Liver (tissue), 9 donors: ENCODE data around the gene E2F4. TPM values are rescaled to one million over a fixed set of nuclear protein-coding genes. Genes with fewer than 3 reads are reported as not detected.

Experiments
- DNase-seq: peaks from one replicate; pipeline ENCODE4 v3.0.0-alpha.2; 2017; ENCODE audit warnings: low spot score
- H3K27ac ChIP-seq, 2 donors: one replicate each; pipeline ENCODE4 v1.7.0; 2013; ENCODE audit warnings: inconsistent platforms in 2 of 2, low read length in 2 of 2, control low read depth in 1 of 2, low read depth in 1 of 2, mild to moderate bottlenecking in 1 of 2
- H3K27me3 ChIP-seq, 4 donors: one replicate each; pipeline versions ENCODE4 v1.6.1 to v1.7.0; 2013; ENCODE audit warnings: low read length in 3 of 4, inconsistent platforms in 1 of 4, mild to moderate bottlenecking in 1 of 4, moderate library complexity in 1 of 4; ENCODE audit not compliant: control insufficient read depth in 4 of 4, insufficient read depth in 4 of 4
- H3K36me3 ChIP-seq, 4 donors: one replicate each; pipeline versions ENCODE4 v1.6.1 to v1.7.0; 2013; ENCODE audit warnings: low read length in 3 of 4, mild to moderate bottlenecking in 3 of 4, low read depth in 1 of 4, moderate library complexity in 1 of 4; ENCODE audit not compliant: control insufficient read depth in 4 of 4, insufficient read depth in 3 of 4
- H3K4me1 ChIP-seq, 4 donors: one replicate each; pipeline versions ENCODE4 v1.6.1 to v1.7.0; 2013; ENCODE audit warnings: low read length in 3 of 4, mild to moderate bottlenecking in 3 of 4, moderate library complexity in 1 of 4; ENCODE audit not compliant: control insufficient read depth in 4 of 4, insufficient read depth in 4 of 4
- H3K4me3 ChIP-seq, 3 donors: one replicate each; pipeline versions ENCODE4 v1.6.1 to v1.7.0; 2013; ENCODE audit warnings: low read length in 3 of 3, control low read depth in 1 of 3, low read depth in 1 of 3, mild to moderate bottlenecking in 1 of 3
- H3K9ac ChIP-seq, 2 donors: one replicate each; pipeline ENCODE4 v1.7.0; 2013; ENCODE audit warnings: low read length in 2 of 2, mild to moderate bottlenecking in 2 of 2, moderate library complexity in 2 of 2, control low read depth in 1 of 2, low read depth in 1 of 2
- H3K9me3 ChIP-seq, 4 donors: one replicate each; pipeline versions ENCODE4 v1.6.1 to v1.7.0; 2013; ENCODE audit warnings: low read length in 3 of 4; ENCODE audit not compliant: control insufficient read depth in 4 of 4
- EGR1 ChIP-seq, 2 donors: IDR thresholded peaks; 2 replicates each; pipeline ENCODE4 v1.6.1; 2016 to 2018; ENCODE audit warnings: antibody characterized with exemption in 2 of 2, low read depth in 2 of 2
- FOXA1 ChIP-seq: IDR thresholded peaks from 2 replicates; pipeline ENCODE4 v1.6.1; 2016; ENCODE audit warnings: antibody characterized with exemption
- FOXA2 ChIP-seq: IDR thresholded peaks from 2 replicates; pipeline ENCODE4 v1.6.1; 2016; ENCODE audit warnings: antibody characterized with exemption
- HNF4A ChIP-seq, 2 donors: conservative IDR thresholded peaks; 2 replicates each; pipeline ENCODE4 v1.6.1; 2016; ENCODE audit warnings: antibody characterized with exemption in 2 of 2, mild to moderate bottlenecking in 2 of 2
- JUND ChIP-seq, 2 donors: IDR thresholded peaks; 2 replicates each; pipeline ENCODE4 v1.6.1; 2016; ENCODE audit warnings: antibody characterized with exemption in 2 of 2
- NR2F2 ChIP-seq: IDR thresholded peaks from 2 replicates; pipeline ENCODE4 v1.6.1; 2016; ENCODE audit warnings: antibody characterized with exemption
- RAD21 ChIP-seq, 2 donors: IDR thresholded peaks; 2 replicates each; pipeline ENCODE4 v1.6.1; 2016; ENCODE audit warnings: antibody characterized with exemption in 2 of 2, mild to moderate bottlenecking in 2 of 2
- RXRA ChIP-seq, 2 donors: IDR thresholded peaks; 2 replicates each; pipeline ENCODE4 v1.6.1; 2017 to 2018; ENCODE audit warnings: antibody characterized with exemption in 2 of 2, mild to moderate bottlenecking in 1 of 2
- SP1 ChIP-seq: IDR thresholded peaks from 2 replicates; pipeline ENCODE4 v1.6.1; 2018; ENCODE audit warnings: antibody characterized with exemption, mild to moderate bottlenecking
- TAF1 ChIP-seq: conservative IDR thresholded peaks from 2 replicates; pipeline ENCODE4 v1.6.1; 2016; ENCODE audit warnings: antibody characterized with exemption, mild to moderate bottlenecking
- YY1 ChIP-seq: IDR thresholded peaks from 2 replicates; pipeline ENCODE4 v1.6.1; 2016; ENCODE audit warnings: antibody characterized with exemption, mild to moderate bottlenecking
- WGBS: extraction: QIAGEN DNeasy Blood & Tissue Kit; methylation state at CpG from one replicate; pipeline ENCODE4 v1.1.7; 2013; 5-methylcytosine and 5-hydroxymethylcytosine counted together
- polyA plus RNA-seq, 2 donors: library from polyadenylated mRNA; stranded (reverse) in 1 of 2; unstranded in 1 of 2; fragments of 200-250 nt in 1 of 2; fragments of >200 nt in 1 of 2; fragmentation: Nextera tagmentation in 1 of 2; extraction: Ambion mirVana in 1 of 2; gene quantifications; one replicate each; pipeline versions ENCODE4 v1.2.1 to v1.2.3, GENCODE V29; 2013 to 2015
- total RNA-seq, 2 donors: library from RNA; depleted of rRNA; stranded (reverse); fragments of >200 nt; gene quantifications; one replicate each; pipeline ENCODE4 v1.2.3, GENCODE V29; 2014
- TF ChIP-seq, protein P1 (sequence below): IDR thresholded peaks from 2 replicates; pipeline ENCODE4 v1.6.1; 2016; ENCODE audit warnings: antibody characterized with exemption, mild to moderate bottlenecking
- TF ChIP-seq, protein P2 (sequence below): fragments of 150-350 bp; IDR thresholded peaks from 2 replicates; pipeline ENCODE4 v1.5.1; 2017; ENCODE audit warnings: improper control_type of control experiment, low read depth, low read length; ENCODE audit not compliant: missing input control
- TF ChIP-seq, protein P3 (sequence below): IDR thresholded peaks from 2 replicates; pipeline ENCODE4 v1.6.1; 2016; ENCODE audit warnings: antibody characterized with exemption
- TF ChIP-seq, protein P4 (sequence below): IDR thresholded peaks from 2 replicates; pipeline ENCODE4 v1.6.1; 2016; ENCODE audit warnings: antibody characterized with exemption
- TF ChIP-seq, protein P5 (sequence below): IDR thresholded peaks from 2 replicates; pipeline ENCODE4 v1.6.1; 2016; ENCODE audit warnings: antibody characterized with exemption
- donor health status: healthy.
- donor health status: healthy.
- donor health status: healthy.
- donor health status: healthy.
- donor health status: healthy.

Gene E2F4
- total and polyA plus RNA-seq, 4 donors: 18.1 to 107 (median 30.0) TPM

DNA sequence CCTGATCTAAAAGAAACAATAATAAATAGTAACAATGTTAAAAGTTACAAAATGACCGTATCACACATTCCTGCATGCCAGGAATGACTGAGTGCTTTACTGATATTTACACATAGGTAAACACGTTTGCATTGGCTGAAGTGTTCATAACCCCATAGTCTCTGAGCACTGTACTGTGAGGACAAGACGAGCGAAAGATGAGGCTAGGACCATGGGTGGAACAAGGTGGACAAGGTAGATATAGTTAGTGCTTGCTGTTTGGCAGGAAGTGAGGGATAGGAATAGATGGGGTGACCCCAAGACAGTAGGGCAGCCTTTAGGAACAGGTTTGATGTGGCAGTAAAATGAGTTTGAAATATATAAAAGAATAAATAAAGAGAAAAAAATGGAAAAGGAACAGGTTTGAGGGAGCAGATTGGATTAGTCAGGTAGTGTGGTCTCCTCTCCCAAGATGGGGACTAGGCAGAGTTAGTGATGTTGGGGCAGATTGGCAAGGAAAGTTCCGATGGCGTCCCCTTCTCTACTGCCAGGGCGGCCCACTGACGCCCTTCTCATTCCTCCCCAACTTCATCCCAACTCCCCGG lies 452 bp upstream of the E2F4 start:
- no peak for DNase-seq
- H3K4me1 ChIP-seq: peaks cover 8 to 26% (median 22%) of the 10 kb centered on the region in 4 donors
- no peaks in the 10 kb centered on the region for H3K9me3 ChIP-seq
- TF ChIP-seq JUND (IDR thresholded peaks at IDR 0.05) (no peak), FOXA1 (no peak), NR2F2 (no peak)
- TF ChIP-seq, protein P1, sequence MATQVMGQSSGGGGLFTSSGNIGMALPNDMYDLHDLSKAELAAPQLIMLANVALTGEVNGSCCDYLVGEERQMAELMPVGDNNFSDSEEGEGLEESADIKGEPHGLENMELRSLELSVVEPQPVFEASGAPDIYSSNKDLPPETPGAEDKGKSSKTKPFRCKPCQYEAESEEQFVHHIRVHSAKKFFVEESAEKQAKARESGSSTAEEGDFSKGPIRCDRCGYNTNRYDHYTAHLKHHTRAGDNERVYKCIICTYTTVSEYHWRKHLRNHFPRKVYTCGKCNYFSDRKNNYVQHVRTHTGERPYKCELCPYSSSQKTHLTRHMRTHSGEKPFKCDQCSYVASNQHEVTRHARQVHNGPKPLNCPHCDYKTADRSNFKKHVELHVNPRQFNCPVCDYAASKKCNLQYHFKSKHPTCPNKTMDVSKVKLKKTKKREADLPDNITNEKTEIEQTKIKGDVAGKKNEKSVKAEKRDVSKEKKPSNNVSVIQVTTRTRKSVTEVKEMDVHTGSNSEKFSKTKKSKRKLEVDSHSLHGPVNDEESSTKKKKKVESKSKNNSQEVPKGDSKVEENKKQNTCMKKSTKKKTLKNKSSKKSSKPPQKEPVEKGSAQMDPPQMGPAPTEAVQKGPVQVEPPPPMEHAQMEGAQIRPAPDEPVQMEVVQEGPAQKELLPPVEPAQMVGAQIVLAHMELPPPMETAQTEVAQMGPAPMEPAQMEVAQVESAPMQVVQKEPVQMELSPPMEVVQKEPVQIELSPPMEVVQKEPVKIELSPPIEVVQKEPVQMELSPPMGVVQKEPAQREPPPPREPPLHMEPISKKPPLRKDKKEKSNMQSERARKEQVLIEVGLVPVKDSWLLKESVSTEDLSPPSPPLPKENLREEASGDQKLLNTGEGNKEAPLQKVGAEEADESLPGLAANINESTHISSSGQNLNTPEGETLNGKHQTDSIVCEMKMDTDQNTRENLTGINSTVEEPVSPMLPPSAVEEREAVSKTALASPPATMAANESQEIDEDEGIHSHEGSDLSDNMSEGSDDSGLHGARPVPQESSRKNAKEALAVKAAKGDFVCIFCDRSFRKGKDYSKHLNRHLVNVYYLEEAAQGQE: no peak
- TF ChIP-seq, protein P2, sequence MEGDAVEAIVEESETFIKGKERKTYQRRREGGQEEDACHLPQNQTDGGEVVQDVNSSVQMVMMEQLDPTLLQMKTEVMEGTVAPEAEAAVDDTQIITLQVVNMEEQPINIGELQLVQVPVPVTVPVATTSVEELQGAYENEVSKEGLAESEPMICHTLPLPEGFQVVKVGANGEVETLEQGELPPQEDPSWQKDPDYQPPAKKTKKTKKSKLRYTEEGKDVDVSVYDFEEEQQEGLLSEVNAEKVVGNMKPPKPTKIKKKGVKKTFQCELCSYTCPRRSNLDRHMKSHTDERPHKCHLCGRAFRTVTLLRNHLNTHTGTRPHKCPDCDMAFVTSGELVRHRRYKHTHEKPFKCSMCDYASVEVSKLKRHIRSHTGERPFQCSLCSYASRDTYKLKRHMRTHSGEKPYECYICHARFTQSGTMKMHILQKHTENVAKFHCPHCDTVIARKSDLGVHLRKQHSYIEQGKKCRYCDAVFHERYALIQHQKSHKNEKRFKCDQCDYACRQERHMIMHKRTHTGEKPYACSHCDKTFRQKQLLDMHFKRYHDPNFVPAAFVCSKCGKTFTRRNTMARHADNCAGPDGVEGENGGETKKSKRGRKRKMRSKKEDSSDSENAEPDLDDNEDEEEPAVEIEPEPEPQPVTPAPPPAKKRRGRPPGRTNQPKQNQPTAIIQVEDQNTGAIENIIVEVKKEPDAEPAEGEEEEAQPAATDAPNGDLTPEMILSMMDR: no peak
- H3K4me3 ChIP-seq: no peak overlapping the region
- WGBS: 28% methylated on average over 9 of the region's 9 CpGs
- no peaks in the 10 kb centered on the region for H3K27me3 ChIP-seq
- no peak overlapping the region for H3K27ac ChIP-seq
- H3K36me3 ChIP-seq: peaks cover 10 to 24% (median 19%) of the 10 kb centered on the region in 4 donors
- H3K9ac ChIP-seq: no peak overlapping the region

DNA sequence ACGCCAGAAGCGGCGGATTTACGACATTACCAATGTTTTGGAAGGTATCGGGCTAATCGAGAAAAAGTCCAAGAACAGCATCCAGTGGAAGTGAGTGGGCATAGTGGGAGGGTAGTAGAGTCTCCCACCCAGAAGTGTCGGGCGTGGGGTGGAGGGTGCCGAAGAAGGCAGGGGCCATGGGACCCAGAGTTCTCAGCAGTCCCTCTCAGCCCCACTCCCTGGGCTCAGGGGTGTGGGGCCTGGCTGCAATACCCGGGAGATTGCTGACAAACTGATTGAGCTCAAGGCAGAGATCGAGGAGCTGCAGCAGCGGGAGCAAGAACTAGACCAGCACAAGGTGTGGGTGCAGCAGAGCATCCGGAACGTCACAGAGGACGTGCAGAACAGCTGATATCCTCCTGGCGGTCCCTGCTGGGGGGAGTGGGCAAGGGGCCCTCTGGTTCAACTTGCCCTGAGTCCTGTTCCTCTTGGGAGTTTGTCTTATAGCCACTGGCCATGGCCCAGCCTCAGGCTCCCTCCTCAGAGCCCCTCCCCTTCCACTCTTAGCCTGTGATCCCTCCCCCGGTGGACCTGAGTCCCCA lies 916 bp downstream of the E2F4 start:
- Histone ChIP-seq H3K9me3 (no peaks in the 10 kb centered on the region), H3K9ac (peak overlapping the region; percentile 90 to 96), H3K4me3 (peak overlapping the region; percentile 88 to 97 (median 92)), H3K36me3 (peaks cover 11 to 38% (median 26%) of the 10 kb centered on the region in 4 donors), H3K27me3 (no peaks in the 10 kb centered on the region), H3K4me1 (peaks cover 8 to 26% (median 22%) of the 10 kb centered on the region in 4 donors), H3K27ac (peak overlapping the region in 1 of 2 donors; percentile 33)
- TF ChIP-seq FOXA1 (no peak), HNF4A (conservative IDR thresholded peaks at IDR 0.05) (no peak), EGR1 (IDR thresholded peaks at IDR 0.05; ENCODE audit: low read depth in 2 of 2) (no peak), RXRA (IDR thresholded peaks at IDR 0.05) (no peak), RAD21 (IDR thresholded peaks at IDR 0.05) (no peak), YY1 (no peak), JUND (IDR thresholded peaks at IDR 0.05) (no peak), SP1 (no peak), TAF1 (no peak), NR2F2 (no peak), FOXA2 (no peak)
- TF ChIP-seq, protein P3, sequence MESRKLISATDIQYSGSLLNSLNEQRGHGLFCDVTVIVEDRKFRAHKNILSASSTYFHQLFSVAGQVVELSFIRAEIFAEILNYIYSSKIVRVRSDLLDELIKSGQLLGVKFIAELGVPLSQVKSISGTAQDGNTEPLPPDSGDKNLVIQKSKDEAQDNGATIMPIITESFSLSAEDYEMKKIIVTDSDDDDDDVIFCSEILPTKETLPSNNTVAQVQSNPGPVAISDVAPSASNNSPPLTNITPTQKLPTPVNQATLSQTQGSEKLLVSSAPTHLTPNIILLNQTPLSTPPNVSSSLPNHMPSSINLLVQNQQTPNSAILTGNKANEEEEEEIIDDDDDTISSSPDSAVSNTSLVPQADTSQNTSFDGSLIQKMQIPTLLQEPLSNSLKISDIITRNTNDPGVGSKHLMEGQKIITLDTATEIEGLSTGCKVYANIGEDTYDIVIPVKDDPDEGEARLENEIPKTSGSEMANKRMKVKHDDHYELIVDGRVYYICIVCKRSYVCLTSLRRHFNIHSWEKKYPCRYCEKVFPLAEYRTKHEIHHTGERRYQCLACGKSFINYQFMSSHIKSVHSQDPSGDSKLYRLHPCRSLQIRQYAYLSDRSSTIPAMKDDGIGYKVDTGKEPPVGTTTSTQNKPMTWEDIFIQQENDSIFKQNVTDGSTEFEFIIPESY: no peak
- TF ChIP-seq, protein P4, sequence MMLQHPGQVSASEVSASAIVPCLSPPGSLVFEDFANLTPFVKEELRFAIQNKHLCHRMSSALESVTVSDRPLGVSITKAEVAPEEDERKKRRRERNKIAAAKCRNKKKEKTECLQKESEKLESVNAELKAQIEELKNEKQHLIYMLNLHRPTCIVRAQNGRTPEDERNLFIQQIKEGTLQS: no peak
- TF ChIP-seq, protein P1: no peak
- TF ChIP-seq, protein P5, sequence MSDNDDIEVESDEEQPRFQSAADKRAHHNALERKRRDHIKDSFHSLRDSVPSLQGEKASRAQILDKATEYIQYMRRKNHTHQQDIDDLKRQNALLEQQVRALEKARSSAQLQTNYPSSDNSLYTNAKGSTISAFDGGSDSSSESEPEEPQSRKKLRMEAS: no peak
- WGBS: 30% methylated on average over 17 of the region's 17 CpGs
- DNase-seq: peak; percentile 47
